Esophagus muscularis mucosa (tissue), 4 donors: ENCODE data around the gene SARM1. TPM values are rescaled to one million over a fixed set of nuclear protein-coding genes. Genes with fewer than 3 reads are reported as not detected.
A peak's percentile ranks its signal among the peaks of the same experiment; 100 is the strongest.
"Not testable (repeated sequence)": the region's sequence is repeated elsewhere in the genome, so short reads cannot be mapped to it uniquely, and the experiment has no call there.

Source experiments
- DNase-seq: peaks from one replicate; pipeline ENCODE4 v3.0.0-alpha.2; 2017; ENCODE audit errors: extremely low spot score
- H3K27ac ChIP-seq, 4 donors: fragments of 200-600 bp; sonication (generic); replicated peaks in 1 of 4; 1 replicate in 3 of 4; 2 replicates in 1 of 4; pipeline ENCODE4 v1.5.1; 2016 to 2019; ENCODE audit warnings: mild to moderate bottlenecking in 1 of 4
- H3K27me3 ChIP-seq, 4 donors: fragments of 200-600 bp; sonication (generic); one replicate each; pipeline versions ENCODE4 v1.5.1 to v1.6.0; 2016 to 2019
- H3K36me3 ChIP-seq, 4 donors: fragments of 200-600 bp; sonication (generic); one replicate each; pipeline ENCODE4 v1.5.1; 2016 to 2019
- H3K4me1 ChIP-seq, 4 donors: fragments of 200-600 bp; sonication (generic); one replicate each; pipeline ENCODE4 v1.5.1; 2016 to 2019
- H3K4me3 ChIP-seq, 4 donors: fragments of 200-600 bp; sonication (generic); 1 replicate in 2 of 4; 2 replicates in 2 of 4; pipeline ENCODE4 v1.5.1; 2016 to 2019; ENCODE audit warnings: mild to moderate bottlenecking in 4 of 4, moderate library complexity in 1 of 4
- H3K9me3 ChIP-seq, 4 donors: fragments of 200-600 bp; sonication (generic); 1 replicate in 3 of 4; 2 replicates in 1 of 4; pipeline ENCODE4 v1.5.1; 2016 to 2019
- EP300 ChIP-seq: sonication (generic); formaldehyde crosslinking; IDR thresholded peaks from one replicate; pipeline ENCODE4 v1.6.1; 2017; ENCODE audit warnings: antibody characterized with exemption
- POLR2A ChIP-seq: fragments of 450-650 bp; IDR thresholded peaks from one replicate; pipeline ENCODE4 v1.6.1; 2017; ENCODE audit warnings: antibody characterized with exemption, moderate library complexity, mild to moderate bottlenecking, low read depth
- POLR2AphosphoS5 ChIP-seq, 2 donors: sonication (generic); formaldehyde crosslinking; IDR thresholded peaks; one replicate each; pipeline ENCODE4 v1.6.1; 2017; ENCODE audit warnings: antibody characterized with exemption in 2 of 2
- WGBS: methylation state at CpG from one replicate; pipeline ENCODE4 v1.1.5; 2018; 5-methylcytosine and 5-hydroxymethylcytosine counted together
- intact Hi-C: fragments of 100-400 bp; cut with DNase I; formaldehyde crosslinking; loops from one replicate; pipeline ENCODE4 v1.15.1; 2023
- total RNA-seq, 4 donors: library from RNA; depleted of rRNA; stranded (reverse); fragments of >200 nt; gene quantifications; one replicate each; pipeline versions ENCODE4 v1.1.0 to v1.2.1, GENCODE V29; 2016
- TF ChIP-seq, protein P1 (sequence below), 3 experiments: fragments of 200-600 bp in 2 of 3; fragments of 450-650 bp in 1 of 3; sonication (generic) in 2 of 3; IDR thresholded peaks; one replicate each; pipeline ENCODE4 v1.5.1; 2017 to 2019; ENCODE audit warnings: antibody characterized with exemption in 3 of 3, mild to moderate bottlenecking in 2 of 3, moderate library complexity in 1 of 3

Gene SARM1
- total RNA-seq, 4 donors from 2014 or later, result 8.3 to 24.9 (median 13.8) TPM

DNA sequence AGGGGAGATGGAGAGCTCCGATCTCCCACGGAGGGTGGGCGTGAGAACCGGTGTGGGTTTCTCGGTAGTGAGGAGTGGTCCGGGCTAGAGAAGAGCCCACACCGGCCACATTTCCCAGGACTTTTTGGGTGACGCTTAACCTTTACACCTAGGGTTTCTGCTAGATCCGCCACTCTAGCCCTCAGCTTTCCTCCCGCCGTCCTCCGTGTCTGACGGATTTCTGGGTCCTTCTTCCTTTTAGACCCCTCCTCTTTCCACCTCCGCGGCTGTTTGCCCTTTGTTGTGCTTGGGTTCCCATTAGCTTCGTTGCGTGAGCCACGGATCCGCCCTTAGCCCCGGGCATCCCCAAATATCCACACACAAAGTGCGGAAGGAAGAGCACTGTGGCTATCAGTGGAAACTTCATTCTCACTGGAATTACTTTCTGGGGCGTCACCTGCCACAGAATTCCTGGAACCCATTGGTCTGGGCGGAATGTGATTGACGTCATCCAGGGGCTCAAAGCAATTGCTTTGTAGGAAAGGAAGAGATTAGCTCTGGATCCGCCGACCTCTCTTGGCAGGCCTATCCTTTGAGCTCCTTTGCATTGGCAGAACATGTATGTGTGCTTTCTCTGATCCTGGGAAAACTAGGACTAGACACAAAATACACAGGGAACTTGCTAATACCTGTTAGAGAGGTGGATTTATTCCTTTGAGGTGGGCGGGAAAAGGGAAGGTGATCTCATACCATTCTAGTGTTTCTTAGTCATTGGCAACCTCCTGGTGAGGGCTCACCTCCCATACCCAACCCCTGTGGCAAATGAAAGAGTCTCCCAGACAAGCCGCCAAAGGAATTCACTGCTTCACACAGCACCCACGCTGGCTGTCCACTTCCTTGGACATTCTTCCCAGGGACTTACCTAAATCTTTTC is 35.3 kb upstream of the SARM1 start:
- TF ChIP-seq, protein P1, sequence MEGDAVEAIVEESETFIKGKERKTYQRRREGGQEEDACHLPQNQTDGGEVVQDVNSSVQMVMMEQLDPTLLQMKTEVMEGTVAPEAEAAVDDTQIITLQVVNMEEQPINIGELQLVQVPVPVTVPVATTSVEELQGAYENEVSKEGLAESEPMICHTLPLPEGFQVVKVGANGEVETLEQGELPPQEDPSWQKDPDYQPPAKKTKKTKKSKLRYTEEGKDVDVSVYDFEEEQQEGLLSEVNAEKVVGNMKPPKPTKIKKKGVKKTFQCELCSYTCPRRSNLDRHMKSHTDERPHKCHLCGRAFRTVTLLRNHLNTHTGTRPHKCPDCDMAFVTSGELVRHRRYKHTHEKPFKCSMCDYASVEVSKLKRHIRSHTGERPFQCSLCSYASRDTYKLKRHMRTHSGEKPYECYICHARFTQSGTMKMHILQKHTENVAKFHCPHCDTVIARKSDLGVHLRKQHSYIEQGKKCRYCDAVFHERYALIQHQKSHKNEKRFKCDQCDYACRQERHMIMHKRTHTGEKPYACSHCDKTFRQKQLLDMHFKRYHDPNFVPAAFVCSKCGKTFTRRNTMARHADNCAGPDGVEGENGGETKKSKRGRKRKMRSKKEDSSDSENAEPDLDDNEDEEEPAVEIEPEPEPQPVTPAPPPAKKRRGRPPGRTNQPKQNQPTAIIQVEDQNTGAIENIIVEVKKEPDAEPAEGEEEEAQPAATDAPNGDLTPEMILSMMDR (IDR thresholded peaks at IDR 0.05), result no peak
- peak in 1 of 2 donors; percentile 70 for TF ChIP-seq POLR2AphosphoS5 (IDR thresholded peaks at IDR 0.05)
- TF ChIP-seq EP300, result peak; percentile 42
- Histone ChIP-seq H3K27ac (peak overlapping the region; percentile 91 to 99 (median 97)), H3K36me3 (peaks cover 27 to 32% (median 30%) of the 10 kb centered on the region in 4 donors), H3K4me3 (peak overlapping the region; percentile 79 to 90 (median 84)), H3K4me1 (peaks cover 55 to 68% (median 58%) of the 10 kb centered on the region in 4 donors), H3K27me3 (no peaks in the 10 kb centered on the region), H3K9me3 (no peaks in the 10 kb centered on the region)
- WGBS, result 6% methylated on average over 24 of the region's 29 CpGs
- intact Hi-C loops, result loop anchor here (10.0 kb wide), 1 partner anchor 291 kb away; the partner anchor contains the start of gene NLK
- no peak for DNase-seq

DNA sequence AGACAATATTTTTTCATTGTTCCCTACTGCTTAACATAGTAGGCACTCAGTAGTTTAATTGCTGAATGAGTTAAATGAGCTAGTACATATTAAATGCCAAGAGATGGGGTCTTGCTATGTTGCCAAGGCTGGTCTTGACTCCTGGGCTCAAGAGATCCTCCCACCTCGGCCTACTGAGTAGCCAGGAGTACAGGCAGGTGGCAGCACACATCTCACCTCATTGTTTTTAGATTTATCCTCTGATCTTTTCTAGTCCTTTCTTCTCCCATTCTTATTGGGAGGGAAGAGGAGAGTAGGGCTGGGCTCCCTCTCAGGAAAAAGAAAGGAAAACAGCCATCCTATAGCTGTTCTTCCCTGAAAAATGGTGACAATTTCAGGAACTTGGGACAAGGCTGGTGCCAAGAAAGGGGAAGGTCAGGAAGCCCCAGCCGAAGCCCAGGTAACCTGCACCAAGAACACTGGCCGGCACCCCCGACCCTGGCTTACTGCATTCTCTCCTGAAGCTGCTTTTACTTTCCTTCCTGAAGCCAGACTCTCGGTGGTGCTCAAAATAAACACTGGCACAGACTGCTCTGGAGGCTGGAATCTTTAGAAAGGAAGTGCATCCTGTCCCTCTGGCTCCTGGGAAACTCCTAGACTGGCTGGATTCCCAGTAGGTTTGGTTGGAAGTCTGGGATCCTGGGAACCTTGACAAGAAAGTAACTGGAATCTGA is 33.3 kb upstream of the SARM1 start:
- DNase-seq, result no peak
- Histone ChIP-seq H3K27me3 (no peaks in the 10 kb centered on the region), H3K9me3 (no peaks in the 10 kb centered on the region), H3K4me1 (peaks cover 52 to 61% (median 57%) of the 10 kb centered on the region in 4 donors), H3K36me3 (peaks cover 39 to 41% (median 40%) of the 10 kb centered on the region in 4 donors), H3K27ac (peak overlapping the region; percentile 41 to 99 (median 76)), H3K4me3 (peak overlapping the region in 1 of 4 donors; percentile 1)
- intact Hi-C loops, result loop anchor here (10.0 kb wide), 1 partner anchor 293 kb away; the partner anchor contains the start of gene NLK
- 61% methylated on average over 5 of the region's 5 CpGs for WGBS
- peak; percentile 22 to 36 for TF ChIP-seq POLR2AphosphoS5 (IDR thresholded peaks at IDR 0.05)
- TF ChIP-seq, protein P1 (IDR thresholded peaks at IDR 0.05), result no peak

DNA sequence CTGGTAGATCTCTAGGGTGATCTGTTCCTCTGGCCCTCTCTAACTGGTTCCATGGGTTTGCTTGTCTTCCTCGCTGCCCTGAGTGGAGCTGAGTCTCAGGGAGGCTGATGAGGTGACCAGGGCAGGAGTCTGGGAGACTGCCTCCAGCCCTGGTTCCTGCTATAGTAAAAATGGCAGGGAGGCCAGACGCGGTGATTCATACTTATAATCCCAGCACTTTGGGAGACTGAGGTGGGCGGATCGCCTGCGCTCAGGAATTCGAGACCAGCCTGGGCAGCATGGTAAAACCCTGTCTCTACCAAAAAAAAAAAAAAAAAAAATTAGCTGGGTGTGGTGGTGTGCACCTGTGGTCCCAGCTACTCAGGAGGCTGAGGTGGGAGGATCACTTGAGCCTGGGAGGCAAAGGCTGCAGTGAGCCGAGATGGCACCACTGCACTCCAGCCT is 32.7 kb upstream of the SARM1 start:
- 96% methylated on average over 8 of the region's 8 CpGs for WGBS
- H3K4me3 ChIP-seq, H3K27me3 ChIP-seq, DNase-seq, H3K9me3 ChIP-seq: not testable (repeated sequence)
- intact Hi-C loops, result loop anchor here (10.0 kb wide), 1 partner anchor 294 kb away; the partner anchor contains the start of gene NLK
- Histone ChIP-seq H3K36me3 (peaks cover 39 to 47% (median 46%) of the 10 kb centered on the region in 4 donors), H3K27ac (peak overlapping the region in 2 of 4 donors; percentile 10 to 97), H3K4me1 (peaks cover 46 to 55% (median 52%) of the 10 kb centered on the region in 4 donors)

DNA sequence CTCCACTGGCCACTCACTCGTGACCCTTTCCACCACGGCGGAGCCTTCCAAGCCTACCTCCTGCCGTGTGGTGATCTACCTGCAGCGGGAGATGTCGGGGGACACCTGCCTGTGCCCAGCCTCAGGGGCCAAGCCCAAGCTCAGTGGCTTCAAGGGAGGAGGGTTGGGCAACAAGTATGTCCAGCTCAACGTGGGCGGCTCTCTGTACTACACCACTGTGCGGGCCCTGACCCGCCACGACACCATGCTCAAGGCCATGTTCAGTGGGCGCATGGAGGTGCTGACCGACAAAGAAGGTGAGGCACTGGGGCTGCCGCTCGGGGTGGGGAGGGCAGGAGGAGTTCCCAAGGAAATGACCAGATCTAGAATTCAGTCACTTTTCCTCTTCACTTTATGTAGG is 32.1 kb upstream of the SARM1 start:
- 97% methylated on average over 6 of the region's 15 CpGs for WGBS
- Histone ChIP-seq H3K27ac (no peak overlapping the region), H3K4me1 (peaks cover 40 to 49% (median 45%) of the 10 kb centered on the region in 4 donors), H3K4me3 (no peak overlapping the region), H3K27me3 (no peaks in the 10 kb centered on the region), H3K36me3 (peaks cover 40 to 53% (median 52%) of the 10 kb centered on the region in 4 donors), H3K9me3 (no peaks in the 10 kb centered on the region)
- TF ChIP-seq, protein P1 (IDR thresholded peaks at IDR 0.05), result no peak
- no peak for TF ChIP-seq EP300
- no peak for TF ChIP-seq POLR2AphosphoS5 (IDR thresholded peaks at IDR 0.05)
- no peak for TF ChIP-seq POLR2A
- DNase-seq, result no peak
- intact Hi-C loops, result loop anchor here (10.0 kb wide), 1 partner anchor 295 kb away; the partner anchor contains the start of gene NLK

DNA sequence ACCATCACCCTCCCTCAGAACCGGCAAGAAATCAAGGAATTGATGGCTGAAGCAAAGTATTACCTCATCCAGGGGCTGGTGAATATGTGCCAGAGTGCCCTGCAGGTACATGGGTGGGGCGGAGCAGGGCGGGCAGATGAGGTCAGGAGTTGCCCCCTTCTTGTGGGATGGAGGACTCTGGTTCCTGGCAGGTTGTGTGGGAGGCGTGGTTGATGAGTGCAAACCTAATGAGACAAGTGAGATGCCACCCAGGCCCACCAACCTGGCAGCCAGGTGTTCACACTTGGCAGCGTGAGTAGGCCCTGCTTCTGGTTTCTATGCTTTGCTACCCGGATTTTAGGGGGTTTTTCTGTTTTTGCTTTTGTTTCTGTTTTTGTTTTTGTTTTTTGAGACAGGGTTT is 31.1 kb upstream of the SARM1 start:
- no peak for DNase-seq
- TF ChIP-seq, protein P1 (IDR thresholded peaks at IDR 0.05), result no peak
- TF ChIP-seq EP300 (no peak), POLR2AphosphoS5 (IDR thresholded peaks at IDR 0.05) (no peak), POLR2A (no peak)
- Histone ChIP-seq H3K27ac (no peak overlapping the region), H3K36me3 (peaks cover 43 to 63% (median 62%) of the 10 kb centered on the region in 4 donors), H3K27me3 (no peaks in the 10 kb centered on the region), H3K4me1 (peaks cover 36 to 45% (median 42%) of the 10 kb centered on the region in 4 donors), H3K4me3 (no peak overlapping the region), H3K9me3 (no peaks in the 10 kb centered on the region)
- 86% methylated on average over 6 of the region's 6 CpGs for WGBS
- intact Hi-C loops, result no loop called here
